AG09309 (cell line): Measurements from ENCODE around the gene UNKL.

Experiments used
- DNase-seq: peaks from one replicate; pipeline ENCODE4 v3.0.0-alpha.2; 2010; ENCODE audit warnings: low read depth
- H3K4me3 ChIP-seq: 2 replicates; pipeline ENCODE4 v1.5.1; 2011; ENCODE audit warnings: mild to moderate bottlenecking, low read depth, low read length, moderate library complexity; ENCODE audit not compliant: control insufficient read depth
- CTCF ChIP-seq: IDR thresholded peaks from 2 replicates; pipeline ENCODE4 v1.5.1; 2011; ENCODE audit warnings: mild to moderate bottlenecking, low read depth, low read length, inconsistent platforms; ENCODE audit not compliant: insufficient read depth, control insufficient read depth; ENCODE audit errors: missing control alignments

The UNKL gene

GRCh38 chr16:1451702-1452392 is 37.3 kb upstream of the UNKL start:
- TF ChIP-seq CTCF = no peak
- no peak for DNase-seq
- no peak overlapping the region for H3K4me3 ChIP-seq

GRCh38 chr16:1450841-1451240 is 36.3 kb upstream of the UNKL start:
- no peak for DNase-seq
- no peak overlapping the region for H3K4me3 ChIP-seq
- TF ChIP-seq CTCF = no peak

GRCh38 chr16:1450218-1450617 is 35.7 kb upstream of the UNKL start:
- no peak for TF ChIP-seq CTCF
- no peak overlapping the region for H3K4me3 ChIP-seq
- no peak for DNase-seq

- TF ChIP-seq CTCF = no peak
- H3K4me3 ChIP-seq = no peak overlapping the region
- DNase-seq = no peak
Observed at GRCh38 chr16:1449201-1449788, 34.8 kb upstream of the UNKL start.

- DNase-seq = no peak
Observed at GRCh38 chr16:1448536-1449116, 34.1 kb upstream of the UNKL start.

GRCh38 chr16:1447965-1448364 is 33.5 kb upstream of the UNKL start:
- no peak for TF ChIP-seq CTCF
- no peak overlapping the region for H3K4me3 ChIP-seq
- DNase-seq = no peak

More at GRCh38 chr16:1448536-1449116, 34.1 kb upstream of the UNKL start:
- H3K4me3 ChIP-seq = no peak overlapping the region
- TF ChIP-seq CTCF = no peak
